Breast epithelium (tissue), 3 donors: ENCODE results near the gene DUSP8.

Experiments used
- POLR2A ChIP-seq: fragments of 450-650 bp; IDR thresholded peaks from one replicate; pipeline ENCODE4 v1.6.1; 2016; ENCODE audit warnings: antibody characterized with exemption, mild to moderate bottlenecking, moderate library complexity
- POLR2AphosphoS5 ChIP-seq, 3 donors: sonication (generic); formaldehyde crosslinking; IDR thresholded peaks; one replicate each; pipeline ENCODE4 v1.6.1; 2017; ENCODE audit warnings: antibody characterized with exemption in 3 of 3
- TF ChIP-seq, protein P1 (sequence below), 3 donors: fragments of 450-650 bp; IDR thresholded peaks; one replicate each; pipeline ENCODE4 v1.5.1; 2016 to 2017; ENCODE audit warnings: antibody characterized with exemption in 3 of 3, mild to moderate bottlenecking in 3 of 3, moderate library complexity in 3 of 3

GRCh38 chr11:1529774-1530173 lies 42.3 kb downstream of the DUSP8 start:
- no peak for TF ChIP-seq POLR2A
- TF ChIP-seq, protein P1, sequence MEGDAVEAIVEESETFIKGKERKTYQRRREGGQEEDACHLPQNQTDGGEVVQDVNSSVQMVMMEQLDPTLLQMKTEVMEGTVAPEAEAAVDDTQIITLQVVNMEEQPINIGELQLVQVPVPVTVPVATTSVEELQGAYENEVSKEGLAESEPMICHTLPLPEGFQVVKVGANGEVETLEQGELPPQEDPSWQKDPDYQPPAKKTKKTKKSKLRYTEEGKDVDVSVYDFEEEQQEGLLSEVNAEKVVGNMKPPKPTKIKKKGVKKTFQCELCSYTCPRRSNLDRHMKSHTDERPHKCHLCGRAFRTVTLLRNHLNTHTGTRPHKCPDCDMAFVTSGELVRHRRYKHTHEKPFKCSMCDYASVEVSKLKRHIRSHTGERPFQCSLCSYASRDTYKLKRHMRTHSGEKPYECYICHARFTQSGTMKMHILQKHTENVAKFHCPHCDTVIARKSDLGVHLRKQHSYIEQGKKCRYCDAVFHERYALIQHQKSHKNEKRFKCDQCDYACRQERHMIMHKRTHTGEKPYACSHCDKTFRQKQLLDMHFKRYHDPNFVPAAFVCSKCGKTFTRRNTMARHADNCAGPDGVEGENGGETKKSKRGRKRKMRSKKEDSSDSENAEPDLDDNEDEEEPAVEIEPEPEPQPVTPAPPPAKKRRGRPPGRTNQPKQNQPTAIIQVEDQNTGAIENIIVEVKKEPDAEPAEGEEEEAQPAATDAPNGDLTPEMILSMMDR (IDR thresholded peaks at IDR 0.05), result no peak
- TF ChIP-seq POLR2AphosphoS5 (IDR thresholded peaks at IDR 0.05), result no peak
